ENCODE measurements around the gene CATSPERE. TPM values are rescaled to one million over a fixed set of nuclear protein-coding genes. Genes with fewer than 3 reads are reported as not detected.

CATSPERE gene
- total and polyA plus RNA-seq, 10 of the 15 experiments (the other 5 are each of a cell fraction or from before 2014, with no cell fraction given): 0.04 to 0.24 (median 0.17) TPM; not detected in 3

DNA sequence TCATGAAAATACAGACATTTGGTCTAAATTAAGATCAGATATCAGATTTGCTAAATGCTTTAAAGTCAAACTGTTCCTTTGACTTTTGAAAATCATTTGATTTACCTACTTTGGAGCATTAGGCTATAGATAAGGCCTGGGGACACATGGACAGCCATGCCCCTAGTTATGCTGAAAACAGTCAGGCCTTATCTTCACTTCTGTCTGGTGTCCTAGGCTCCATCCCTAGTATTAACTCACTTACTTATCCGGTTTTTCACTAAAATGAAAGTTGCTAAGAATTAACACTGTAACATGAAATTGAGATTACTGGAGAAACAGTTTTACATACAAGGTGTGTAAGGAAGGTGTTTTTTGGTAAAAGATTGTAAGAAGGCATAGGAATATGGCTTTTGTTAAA lies 4.5 kb upstream of the CATSPERE start:
- FAIRE-seq (no peak), DNase-seq (ENCODE audit: low read depth, low spot score) (no peak), ATAC-seq (no peak)
- Histone ChIP-seq H3K79me2 (ENCODE audit: control insufficient read depth, insufficient read depth, low read length) (peaks cover under 1% of the 10 kb centered on the region), H3K4me3 (no peak overlapping the region), H3K36me3 (ENCODE audit: control insufficient read depth in 2 of 2, insufficient read depth in 2 of 2, low read length in 1 of 2) (no peaks in the 10 kb centered on the region), H3K9ac (ENCODE audit: control insufficient read depth, insufficient read depth, low read length) (no peak overlapping the region), H4K20me1 (ENCODE audit: control insufficient read depth, insufficient read depth) (no peaks in the 10 kb centered on the region), H3K27me3 (replicated peaks in 1 of 2; ENCODE audit: control insufficient read depth in 2 of 2, insufficient read depth in 2 of 2, low read length in 1 of 2) (no peaks in the 10 kb centered on the region), H2AFZ (ENCODE audit: control insufficient read depth, low read depth, low read length) (no peak overlapping the region), H3K9me3 (replicated peaks; ENCODE audit: control insufficient read depth, insufficient read depth, low read length) (no peaks in the 10 kb centered on the region; the same call in 2 of the 3 replicates), H3K27ac (ENCODE audit: control insufficient read depth, insufficient read depth) (no peak overlapping the region), H3K4me2 (ENCODE audit: control insufficient read depth, insufficient read depth) (no peak overlapping the region), H3K4me1 (ENCODE audit: control insufficient read depth, insufficient read depth, low read length) (no peaks in the 10 kb centered on the region)
- TF ChIP-seq SMAD1 (IDR thresholded peaks at IDR 0.05; ENCODE audit: low read depth, partially characterized antibody) (no peak), NFYA (IDR thresholded peaks at IDR 0.05; ENCODE audit: borderline replicate concordance, low read depth, low read length) (no peak), RAD21 (IDR thresholded peaks at IDR 0.05; ENCODE audit: insufficient read depth, low read depth, low read length) (no peak), MTA2 (IDR thresholded peaks at IDR 0.05; ENCODE audit: low read depth) (no peak), SIX5 (IDR thresholded peaks at IDR 0.05; ENCODE audit: low read depth, low read length, severe bottlenecking) (no peak), RBBP5 (conservative IDR thresholded peaks at IDR 0.05) (no peak), KAT2A (conservative IDR thresholded peaks at IDR 0.05; ENCODE audit: control insufficient read depth, low read depth, low read length) (no peak)
- 93% methylated on average over 1 of the region's 1 CpG for WGBS (ENCODE audit: insufficient coverage, insufficient replicate concordance, low lambda C conversion rate, missing lambda C conversion rate)
- POLR2A ChIA-PET: interaction anchor here (0.7 to 0.9 kb wide), 2 partner anchors 10 to 505 kb away, joined by 3 to 4 read pairs; no protein-coding TSS in a partner anchor
- in situ Hi-C loops (cut with MboI) (loop anchor here (10.0 kb wide), 1 partner anchor 518 kb away; no protein-coding TSS in a partner anchor), intact Hi-C loops (cut with micrococcal nuclease; ENCODE audit: unreplicated experiment) (loop anchor here (10.0 kb wide), 2 partner anchors 378 to 732 kb away; partner anchors contain the start of gene COX20)
- SMC1A ChIA-PET (ENCODE audit: uncharacterized antibody, unreplicated experiment): no interaction called here
- RAD21 ChIA-PET (ENCODE audit: unreplicated experiment): no interaction called here
- BruUV-seq (replicated peaks): no TSS peak
- CTCF ChIA-PET: no interaction called here

- no peak for FAIRE-seq
- Histone ChIP-seq H3K9me3 (replicated peaks; ENCODE audit: control insufficient read depth, insufficient read depth, low read length) (no peaks in the 10 kb centered on the region), H3K9ac (ENCODE audit: control insufficient read depth, insufficient read depth, low read length) (no peak overlapping the region), H3K4me3 (no peak overlapping the region), H4K20me1 (ENCODE audit: control insufficient read depth, insufficient read depth) (no peaks in the 10 kb centered on the region), H3K4me2 (ENCODE audit: control insufficient read depth, insufficient read depth) (no peak overlapping the region), H3K4me1 (ENCODE audit: control insufficient read depth, insufficient read depth, low read length) (no peaks in the 10 kb centered on the region), H3K27ac (ENCODE audit: control insufficient read depth, insufficient read depth) (no peak overlapping the region), H3K27me3 (replicated peaks in 1 of 2; ENCODE audit: control insufficient read depth in 2 of 2, insufficient read depth in 2 of 2, low read length in 1 of 2) (no peaks in the 10 kb centered on the region), H3K79me2 (ENCODE audit: control insufficient read depth, insufficient read depth, low read length) (no peaks in the 10 kb centered on the region), H2AFZ (ENCODE audit: control insufficient read depth, low read depth, low read length) (no peak overlapping the region), H3K36me3 (ENCODE audit: control insufficient read depth in 2 of 2, insufficient read depth in 2 of 2, low read length in 1 of 2) (no peaks in the 10 kb centered on the region)
- no peak for ATAC-seq
- intact Hi-C loops (cut with micrococcal nuclease; ENCODE audit: unreplicated experiment): loop anchor here (10.0 kb wide), 2 partner anchors 376 to 734 kb away; partner anchors contain the start of gene COX20
- POLR2A ChIA-PET: interaction anchor here (0.7 to 0.9 kb wide), 2 partner anchors 9 to 44 kb away, joined by 3 to 8 read pairs; no protein-coding TSS in a partner anchor
- RAD21 ChIA-PET (ENCODE audit: unreplicated experiment): no interaction called here
- no peak for DNase-seq (ENCODE audit: low read depth, low spot score)
- WGBS (ENCODE audit: insufficient coverage, insufficient replicate concordance, low lambda C conversion rate, missing lambda C conversion rate): 87% methylated on average over 3 of the region's 4 CpGs
- no TSS peak for BruUV-seq (replicated peaks)
- CTCF ChIA-PET: interaction anchor here (0.6 to 1.3 kb wide), 5 partner anchors 10 to 864 kb away, joined by 3 read pairs; no protein-coding TSS in a partner anchor
- in situ Hi-C loops (cut with MboI): loop anchor here (10.0 kb wide), 1 partner anchor 516 kb away; no protein-coding TSS in a partner anchor
- SMC1A ChIA-PET (ENCODE audit: uncharacterized antibody, unreplicated experiment): interaction anchor here (1.1 to 1.8 kb wide), 3 partner anchors 9 to 13 kb away, joined by 3 to 6 read pairs (median 4); no protein-coding TSS in a partner anchor
- no peak for TF ChIP-seq BRCA1 (IDR thresholded peaks at IDR 0.05; ENCODE audit: low read depth, low read length)
- no peak for TF ChIP-seq CHD4 (IDR thresholded peaks at IDR 0.05)
- no peak for TF ChIP-seq LARP7 (IDR thresholded peaks at IDR 0.05)
- TF ChIP-seq ZNF24 (IDR thresholded peaks at IDR 0.05): no peak
- TF ChIP-seq ASH2L (IDR thresholded peaks at IDR 0.05; ENCODE audit: borderline replicate concordance, low read depth): no peak
- TF ChIP-seq SUPT20H (IDR thresholded peaks at IDR 0.05; ENCODE audit: borderline replicate concordance, control insufficient read depth, low read depth, low read length): no peak
- TF ChIP-seq SMAD5 (IDR thresholded peaks at IDR 0.05; ENCODE audit: low read depth): no peak
- no peak for TF ChIP-seq KDM1A (IDR thresholded peaks at IDR 0.05; ENCODE audit: borderline replicate concordance)
- TF ChIP-seq, protein P1, sequence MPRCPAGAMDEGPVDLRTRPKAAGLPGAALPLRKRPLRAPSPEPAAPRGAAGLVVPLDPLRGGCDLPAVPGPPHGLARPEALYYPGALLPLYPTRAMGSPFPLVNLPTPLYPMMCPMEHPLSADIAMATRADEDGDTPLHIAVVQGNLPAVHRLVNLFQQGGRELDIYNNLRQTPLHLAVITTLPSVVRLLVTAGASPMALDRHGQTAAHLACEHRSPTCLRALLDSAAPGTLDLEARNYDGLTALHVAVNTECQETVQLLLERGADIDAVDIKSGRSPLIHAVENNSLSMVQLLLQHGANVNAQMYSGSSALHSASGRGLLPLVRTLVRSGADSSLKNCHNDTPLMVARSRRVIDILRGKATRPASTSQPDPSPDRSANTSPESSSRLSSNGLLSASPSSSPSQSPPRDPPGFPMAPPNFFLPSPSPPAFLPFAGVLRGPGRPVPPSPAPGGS (IDR thresholded peaks at IDR 0.05; ENCODE audit: borderline replicate concordance, insufficient read depth, low read depth, low read length, poor library complexity, severe bottlenecking): no peak
- TF ChIP-seq RELA (IDR thresholded peaks at IDR 0.05; ENCODE audit: borderline replicate concordance, partially characterized antibody): no peak
Observed at GRCh38 chr1:244458781-244459180, 2.3 kb upstream of the CATSPERE start.

All from GM12878 (cell line).